GF-D8 (cell line): ENCODE data around the gene CIITA.
A peak's percentile ranks its signal among the peaks of the same experiment; 100 is the strongest.

Source experiments
- DNase-seq: peaks from one replicate; lab custom pipeline; 2025; lab: John Stamatoyannopoulos, UW

CIITA gene

GRCh38 chr16:10959161-10959560, 82.2 kb downstream of the CIITA start:
- no peak for DNase-seq

GRCh38 chr16:10961231-10961630, 84.2 kb downstream of the CIITA start:
- DNase-seq = no peak

GRCh38 chr16:10964039-10964890, 87.3 kb downstream of the CIITA start:
- DNase-seq = peak; percentile 32

GRCh38 chr16:10964891-10965326, 87.9 kb downstream of the CIITA start:
- DNase-seq = no peak

- peak; percentile 60 for DNase-seq
Observed at GRCh38 chr16:10965440-10966061, 88.5 kb downstream of the CIITA start.

GRCh38 chr16:10966129-10966528, 89.1 kb downstream of the CIITA start:
- DNase-seq = peak; percentile 90

- DNase-seq = peak; percentile 70
Observed at GRCh38 chr16:10966559-10966958, 89.6 kb downstream of the CIITA start.

GRCh38 chr16:10967986-10968385, 91.0 kb downstream of the CIITA start:
- DNase-seq = no peak

- no peak for DNase-seq
Observed at GRCh38 chr16:10968498-10968897, 91.5 kb downstream of the CIITA start.

GRCh38 chr16:10969615-10970014, 92.6 kb downstream of the CIITA start:
- peak; percentile 39 for DNase-seq

- no peak for DNase-seq
Observed at GRCh38 chr16:10970065-10970464, 93.1 kb downstream of the CIITA start.

- peak; percentile 27 for DNase-seq
Observed at GRCh38 chr16:10971560-10971961, 94.6 kb downstream of the CIITA start.

GRCh38 chr16:10972108-10972818, 95.3 kb downstream of the CIITA start:
- no peak for DNase-seq

- DNase-seq = no peak
Observed at GRCh38 chr16:10972819-10973464, 95.9 kb downstream of the CIITA start.

GRCh38 chr16:10976634-10977033, 99.6 kb downstream of the CIITA start:
- no peak for DNase-seq

- no peak for DNase-seq
Observed at GRCh38 chr16:10978124-10978523, 101.1 kb downstream of the CIITA start.

- no peak for DNase-seq
Observed at GRCh38 chr16:10978871-10979446, 102.0 kb downstream of the CIITA start.

- peak; percentile 10 for DNase-seq
Observed at GRCh38 chr16:10979717-10980601, 103.0 kb downstream of the CIITA start.

GRCh38 chr16:10980813-10981212, 103.8 kb downstream of the CIITA start:
- DNase-seq = no peak

GRCh38 chr16:10981697-10982216, 104.8 kb downstream of the CIITA start:
- no peak for DNase-seq
